OCI-LY3 (cell line): Measurements from ENCODE around the gene ANKH.

Source experiments
- H2AFZ ChIP-seq: fragments of 200-600, 300-600 bp; shearing (Covaris generic); 2 replicates; pipeline ENCODE4 v1.6.0; 2014; ENCODE audit warnings: antibody characterized with exemption, low read depth, low read length
- H3K27ac ChIP-seq: fragments of 200-600, 300-600 bp; sonication (generic); 2 replicates; pipeline ENCODE4 v1.5.1; 2014; ENCODE audit warnings: mild to moderate bottlenecking, low read length, moderate library complexity, mixed read lengths
- H3K27me3 ChIP-seq: fragments of 200-600, 300-600 bp; sonication (generic); 2 replicates; pipeline ENCODE4 v1.6.1; 2014; ENCODE audit warnings: low read depth, low read length, mixed read lengths
- H3K36me3 ChIP-seq: fragments of 200-600, 300-600 bp; sonication (generic); replicated peaks from 2 replicates; pipeline ENCODE3; 2014; ENCODE audit warnings: low read depth, low read length, mixed read lengths
- H3K4me1 ChIP-seq: fragments of 300-600, 200-600 bp; sonication (generic); 2 replicates; pipeline ENCODE4 v1.6.1; 2014; ENCODE audit warnings: low read length, mixed read lengths
- H3K4me2 ChIP-seq: fragments of 200-600, 300-600 bp; sonication (generic); 2 replicates; pipeline ENCODE4 v1.6.1; 2014; ENCODE audit warnings: low read length, mixed read lengths
- H3K4me3 ChIP-seq: fragments of 300-600, 200-600 bp; sonication (generic); 2 replicates; pipeline ENCODE4 v1.5.1; 2014; ENCODE audit warnings: antibody characterized with exemption, mild to moderate bottlenecking, low read length, moderate library complexity
- H3K79me2 ChIP-seq: fragments of 300-600, 200-600 bp; shearing (Covaris generic); 2 replicates; pipeline ENCODE4 v1.6.1; 2014; ENCODE audit warnings: mild to moderate bottlenecking, low read length, mixed read lengths
- H3K9ac ChIP-seq: fragments of 300-600, 200-600 bp; shearing (Covaris generic); 2 replicates; pipeline ENCODE4 v1.6.0; 2014; ENCODE audit warnings: mild to moderate bottlenecking, low read length, moderate library complexity
- H3K9me3 ChIP-seq: fragments of 200-600, 300-600 bp; shearing (Covaris generic); 2 replicates; pipeline ENCODE4 v1.6.1; 2014; ENCODE audit warnings: low read length, mixed read lengths; ENCODE audit not compliant: insufficient read depth
- H4K20me1 ChIP-seq: fragments of 200-600, 300-600 bp; sonication (generic); 2 replicates; pipeline ENCODE4 v1.6.1; 2016; ENCODE audit warnings: low read length, mixed read lengths; ENCODE audit not compliant: insufficient read depth
- CTCF ChIP-seq: fragments of 200-600, 300-600 bp; sonication (generic); IDR thresholded peaks from 2 replicates; pipeline ENCODE4 v1.5.1; 2014; ENCODE audit warnings: antibody characterized with exemption, low read length, low read depth
- EZH2phosphoT487 ChIP-seq: fragments of 200-600 bp; shearing (Covaris generic); IDR thresholded peaks from 2 replicates; pipeline ENCODE4 v1.6.1; 2018; ENCODE audit warnings: antibody characterized with exemption, mixed run types, low read depth

The ANKH gene

GRCh38 chr5:14752497-14753071 is 119.0 kb downstream of the ANKH start:
- H3K27ac ChIP-seq = no peak overlapping the region
- H2AFZ ChIP-seq = no peak overlapping the region
- H4K20me1 ChIP-seq = no peaks in the 10 kb centered on the region
- H3K36me3 ChIP-seq = no peaks in the 10 kb centered on the region
- H3K9me3 ChIP-seq = no peaks in the 10 kb centered on the region
- peaks cover 6% of the 10 kb centered on the region; the same call in 1 of the 2 replicates for H3K4me1 ChIP-seq
- TF ChIP-seq EZH2phosphoT487 (no peak), CTCF (no peak)
- H3K9ac ChIP-seq = no peak overlapping the region
- H3K4me3 ChIP-seq = no peak overlapping the region
- no peak overlapping the region for H3K4me2 ChIP-seq
- H3K79me2 ChIP-seq = no peaks in the 10 kb centered on the region
- H3K27me3 ChIP-seq = no peaks in the 10 kb centered on the region

- no peaks in the 10 kb centered on the region for H4K20me1 ChIP-seq
- H3K79me2 ChIP-seq = no peaks in the 10 kb centered on the region
- H3K9ac ChIP-seq = no peak overlapping the region
- TF ChIP-seq EZH2phosphoT487 (no peak), CTCF (no peak)
- peaks cover 6% of the 10 kb centered on the region; the same call in 1 of the 2 replicates for H3K4me1 ChIP-seq
- H3K4me2 ChIP-seq = no peak overlapping the region
- no peaks in the 10 kb centered on the region for H3K9me3 ChIP-seq
- no peaks in the 10 kb centered on the region for H3K27me3 ChIP-seq
- H2AFZ ChIP-seq = no peak overlapping the region
- H3K36me3 ChIP-seq = no peaks in the 10 kb centered on the region
- H3K4me3 ChIP-seq = no peak overlapping the region
- H3K27ac ChIP-seq = no peak overlapping the region
These were observed 120.9 kb downstream of the ANKH start for GRCh38 chr5:14750712-14751111.

- Histone ChIP-seq H3K36me3 (no peaks in the 10 kb centered on the region), H3K4me1 (peaks cover 9% of the 10 kb centered on the region), H3K27ac (no peak overlapping the region), H3K27me3 (no peaks in the 10 kb centered on the region), H3K4me3 (no peak overlapping the region), H3K9ac (no peak overlapping the region), H2AFZ (no peak overlapping the region), H3K9me3 (no peaks in the 10 kb centered on the region), H4K20me1 (no peaks in the 10 kb centered on the region), H3K4me2 (no peak overlapping the region), H3K79me2 (no peaks in the 10 kb centered on the region)
- no peak for TF ChIP-seq EZH2phosphoT487
- no peak for TF ChIP-seq CTCF
These were observed 121.9 kb downstream of the ANKH start for GRCh38 chr5:14749579-14750101.

- no peak for TF ChIP-seq CTCF
- TF ChIP-seq EZH2phosphoT487 = no peak
- H3K27me3 ChIP-seq = no peaks in the 10 kb centered on the region
- H4K20me1 ChIP-seq = no peaks in the 10 kb centered on the region
- no peak overlapping the region for H3K9ac ChIP-seq
- no peaks in the 10 kb centered on the region for H3K79me2 ChIP-seq
- no peaks in the 10 kb centered on the region for H3K36me3 ChIP-seq
- H2AFZ ChIP-seq = no peak overlapping the region
- peaks cover 17% of the 10 kb centered on the region for H3K4me1 ChIP-seq
- H3K9me3 ChIP-seq = no peaks in the 10 kb centered on the region
- H3K4me2 ChIP-seq = no peak overlapping the region
- no peak overlapping the region for H3K4me3 ChIP-seq
- H3K27ac ChIP-seq = no peak overlapping the region
These were observed 123.2 kb downstream of the ANKH start for GRCh38 chr5:14748180-14748900.
